GM12892 (cell line): ENCODE data around the gene HYAL1.

Experiments used
- POLR2A ChIP-seq: IDR thresholded peaks from 2 replicates; pipeline ENCODE4 v1.6.1; 2011; ENCODE audit warnings: low read depth, low read length, control low read depth
- POLR2AphosphoS5 ChIP-seq: IDR thresholded peaks from 2 replicates; pipeline ENCODE4 v1.6.1; 2011; ENCODE audit warnings: low read depth, low read length, control low read depth
- TAF1 ChIP-seq: IDR thresholded peaks from 2 replicates; pipeline ENCODE4 v1.6.1; 2011; ENCODE audit warnings: low read depth, mild to moderate bottlenecking, control low read depth, low read length, borderline replicate concordance

DNA sequence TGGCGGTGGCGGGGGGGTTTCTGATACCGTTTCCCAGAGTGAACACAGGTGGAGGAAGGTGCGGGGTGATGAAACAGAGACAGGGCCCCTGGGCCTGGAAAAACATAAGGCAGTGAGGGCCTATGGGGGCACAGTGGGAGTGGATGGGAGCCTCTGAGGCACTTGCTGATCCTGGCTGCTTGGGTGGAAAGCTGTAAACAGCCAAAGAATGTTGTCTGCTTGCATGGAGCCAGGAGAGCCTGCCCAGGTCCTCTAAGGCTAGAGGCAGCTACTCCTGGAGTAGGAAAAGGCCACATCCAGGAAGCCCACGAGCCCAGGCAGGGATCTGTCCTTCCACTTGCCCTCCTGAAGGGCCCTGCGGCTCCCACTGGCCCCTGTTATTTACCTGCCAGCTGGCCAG lies 37.4 kb downstream of the HYAL1 start:
- TF ChIP-seq POLR2AphosphoS5 = no peak
- TF ChIP-seq POLR2A = no peak
- no peak for TF ChIP-seq TAF1
